Spleen (tissue), 7 donors: ENCODE results near the gene EHMT2.

Experiments used
- CTCF ChIP-seq, 11 experiments: fragments of 200-600 bp in 7 of 11; fragments of 450-650 bp in 4 of 11; sonication (generic) in 4 of 11; IDR thresholded peaks in 8 of 11; conservative IDR thresholded peaks in 3 of 11; 1 replicate in 7 of 11; 2 replicates in 4 of 11; pipeline versions ENCODE4 v1.4.0 to v1.8.0; 2016 to 2021; ENCODE audit warnings: antibody characterized with exemption in 11 of 11, inconsistent platforms in 4 of 11, mild to moderate bottlenecking in 1 of 11
- POLR2A ChIP-seq, 3 donors: fragments of 450-650 bp; IDR thresholded peaks; one replicate each; pipeline ENCODE4 v1.5.1; 2017; ENCODE audit warnings: antibody characterized with exemption in 3 of 3, mild to moderate bottlenecking in 1 of 3
- donor health status: DM: no; HTN: no; CAD: no; lungs with moderate emphysema.
- donor health status: DM: no; HTN: no; CAD: no.
- donor health status: DM: no; HTN: no; CAD: no.

- TF ChIP-seq POLR2A (IDR thresholded peaks at IDR 0.05) (no peak), CTCF (IDR thresholded peaks at IDR 0.05 in 8 of 11, conservative IDR thresholded peaks at IDR 0.05 in 3 of 11) (no peak)
Observed at GRCh38 chr6:31896493-31896855, 1.0 kb downstream of the EHMT2 start.
